ENCODE measurements around the gene PCNT. TPM values are rescaled to one million over a fixed set of nuclear protein-coding genes. Genes with fewer than 3 reads are reported as not detected.
A peak's percentile ranks its signal among the peaks of the same experiment; 100 is the strongest.

The PCNT gene
- total RNA-seq, 1 donor from 2014 or later, result 27.3 TPM

- no peak for ATAC-seq
- intact Hi-C loops (cut with DNase I), result no loop called here
- DNase-seq (ENCODE audit: missing footprints), result no peak
Observed at GRCh38 chr21:46474382-46474781, 150.4 kb downstream of the PCNT start.

DNA sequence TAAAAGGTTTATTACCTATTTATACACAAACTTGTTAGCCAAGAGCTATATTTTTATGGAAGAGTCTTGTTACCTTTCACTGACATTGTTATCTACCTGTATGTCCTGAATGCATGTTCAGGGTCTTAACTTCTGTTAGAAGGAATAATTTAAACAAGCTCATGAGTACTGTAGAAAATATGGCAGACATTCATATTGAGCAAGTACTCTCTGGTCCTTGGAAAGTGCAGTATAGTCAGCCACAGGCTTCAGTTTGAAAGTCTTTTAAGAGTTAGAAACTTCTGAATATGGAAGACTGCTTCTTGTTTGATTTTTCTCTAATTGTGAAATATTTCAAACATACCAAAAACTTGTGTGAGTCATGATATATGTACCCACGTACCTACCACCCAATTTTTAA, 151.3 kb downstream of the PCNT start:
- intact Hi-C loops (cut with DNase I), result no loop called here
- DNase-seq (ENCODE audit: missing footprints), result no peak
- ATAC-seq, result no peak

DNA sequence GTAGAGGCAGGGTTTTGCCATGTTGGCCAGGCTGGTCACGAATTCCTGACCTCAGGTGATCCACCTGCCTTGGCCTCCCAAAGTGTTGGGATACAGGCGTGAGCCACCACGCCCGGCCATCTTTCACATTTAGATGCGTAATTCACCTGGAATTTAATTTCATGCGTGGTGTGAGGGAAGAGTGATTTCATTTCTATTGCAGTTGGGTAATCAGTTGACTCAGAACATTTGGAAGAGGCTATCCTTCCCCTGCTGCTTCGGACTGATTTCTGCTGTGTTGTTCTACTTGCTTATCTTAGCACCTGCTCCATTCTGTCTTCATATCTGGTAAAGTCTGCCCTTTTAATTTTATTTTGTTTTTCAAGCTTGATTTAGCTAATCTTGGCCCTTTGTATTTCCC, 153.8 kb downstream of the PCNT start:
- ATAC-seq (no peak), DNase-seq (ENCODE audit: missing footprints) (no peak)
- intact Hi-C loops (cut with DNase I), result no loop called here

DNA sequence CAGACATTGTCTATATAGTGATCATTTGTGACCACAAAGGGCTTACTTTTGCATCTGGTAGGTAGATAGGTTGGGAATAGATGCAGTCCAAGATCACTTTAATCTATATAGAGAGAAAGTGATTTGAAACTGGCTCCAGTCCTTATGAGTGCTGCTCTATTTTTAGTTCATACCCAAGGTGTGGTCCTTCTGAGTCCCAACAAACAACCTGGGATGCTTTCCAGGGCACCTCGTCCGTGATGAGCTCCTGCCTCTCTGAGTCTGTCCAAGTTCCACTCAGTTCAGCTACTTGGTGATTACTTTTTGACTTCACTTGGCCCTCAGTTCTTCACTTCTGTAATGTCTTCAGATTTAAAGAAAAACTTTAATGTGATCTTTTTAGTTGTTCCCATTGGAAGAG, 155.0 kb downstream of the PCNT start:
- intact Hi-C loops (cut with DNase I), result no loop called here
- ATAC-seq, result no peak
- DNase-seq (ENCODE audit: missing footprints), result no peak

DNA sequence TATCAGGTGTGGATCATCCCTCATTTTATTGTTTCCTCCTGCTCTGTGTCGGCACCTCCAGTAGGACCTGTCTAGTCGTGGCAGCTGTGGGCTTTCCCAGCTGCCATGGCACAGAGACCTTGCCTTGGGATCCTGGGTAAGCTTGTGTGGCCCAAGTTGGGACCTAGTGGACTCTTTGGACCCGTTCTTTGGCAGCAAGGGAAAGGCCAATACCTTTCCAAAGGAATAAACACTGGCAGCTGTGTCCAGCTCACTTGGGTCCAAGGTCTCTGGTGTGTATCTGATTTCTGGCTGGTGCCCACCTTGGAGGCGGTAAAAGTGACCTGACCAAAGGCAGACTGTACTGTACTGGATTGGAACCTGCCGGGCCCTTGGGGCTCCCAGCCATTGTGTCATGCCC, 156.5 kb downstream of the PCNT start:
- intact Hi-C loops (cut with DNase I), result no loop called here
- DNase-seq (ENCODE audit: missing footprints), result no peak

DNA sequence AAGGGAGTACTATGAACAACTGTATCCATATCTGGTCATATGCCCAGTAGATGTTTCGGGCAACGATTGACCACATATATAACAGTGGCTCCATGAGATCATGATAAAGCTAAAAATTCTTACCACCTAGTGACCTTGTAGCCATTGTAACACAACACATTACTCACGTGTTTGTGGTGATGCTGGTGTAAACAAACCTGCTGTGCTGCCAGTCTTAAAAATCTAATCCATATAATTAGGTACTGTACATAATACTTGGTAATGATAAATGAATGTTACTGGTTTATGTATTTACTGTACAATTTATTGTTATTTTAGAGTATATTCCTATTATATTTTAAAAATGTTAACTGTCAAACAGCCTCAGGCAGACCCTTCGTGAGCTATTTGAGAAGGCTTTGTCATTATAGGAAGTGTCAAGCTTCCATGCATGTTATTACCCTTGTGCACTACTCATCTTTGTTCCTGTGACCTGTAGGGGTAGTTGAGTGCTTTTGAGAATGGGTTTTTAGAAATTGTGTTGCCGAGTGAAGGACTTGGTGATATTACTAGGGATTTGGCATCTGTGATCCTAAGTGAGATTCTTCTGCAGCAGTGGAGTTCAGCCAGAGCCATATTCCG, 158.4 kb downstream of the PCNT start:
- DNase-seq (ENCODE audit: missing footprints) (no peak), ATAC-seq (no peak)
- intact Hi-C loops (cut with DNase I), result no loop called here

More for the DNA sequence above, 156.5 kb downstream of the PCNT start:
- no peak for ATAC-seq

- ATAC-seq (no peak), DNase-seq (ENCODE audit: missing footprints) (no peak)
- intact Hi-C loops (cut with DNase I), result no loop called here
Observed at GRCh38 chr21:46482846-46483231, 158.9 kb downstream of the PCNT start.

DNA sequence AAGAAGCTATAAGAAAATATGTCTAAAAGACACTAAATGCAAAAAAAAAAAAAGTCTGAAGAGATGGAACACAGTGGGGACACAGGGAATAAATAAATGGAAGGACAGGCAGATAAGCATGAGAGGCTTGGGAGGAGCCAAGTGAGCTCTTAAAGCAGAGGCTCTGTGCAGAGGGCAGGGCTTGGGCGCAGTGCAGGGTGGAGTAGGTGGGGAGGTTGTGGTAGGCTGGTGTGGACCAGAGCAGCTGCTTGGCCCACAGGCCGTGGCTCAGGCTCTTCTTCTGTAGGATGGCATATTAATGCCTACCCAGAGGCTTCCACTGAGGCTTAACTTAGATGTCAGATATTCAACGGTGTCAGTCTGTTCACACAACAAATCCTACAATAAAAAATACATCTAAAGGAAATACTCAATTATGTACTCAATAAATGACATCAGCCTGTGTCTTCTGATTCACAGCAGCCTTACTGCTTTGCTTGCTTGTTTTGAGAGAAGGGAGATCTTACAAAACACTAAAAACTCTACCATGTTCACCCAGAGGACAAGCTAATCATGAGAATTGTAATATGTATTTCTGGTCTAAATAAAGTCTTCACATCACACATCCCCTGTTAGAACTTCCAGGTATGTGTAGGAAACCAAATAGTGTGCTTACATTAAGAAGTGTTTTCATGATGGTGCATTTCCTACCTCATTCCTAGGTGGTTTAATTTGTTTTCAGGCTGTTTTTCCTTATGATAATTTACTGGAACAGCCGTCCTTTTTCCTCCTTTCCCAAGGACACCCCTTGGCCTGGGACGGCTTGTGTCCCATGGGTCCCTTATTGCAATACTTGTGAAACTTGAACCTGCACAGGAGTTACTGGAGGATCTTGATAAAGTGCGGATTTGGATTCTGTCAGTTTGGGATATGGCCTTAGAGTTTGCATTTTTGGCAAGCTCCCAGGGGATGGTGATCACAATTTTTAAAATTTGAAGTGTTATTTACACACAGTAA, 159.6 kb downstream of the PCNT start:
- intact Hi-C loops (cut with DNase I), result no loop called here
- no peak for DNase-seq (ENCODE audit: missing footprints)
- ATAC-seq, result peak; percentile 82

- intact Hi-C loops (cut with DNase I), result no loop called here
- DNase-seq (ENCODE audit: missing footprints), result no peak
- no peak for ATAC-seq
Observed at GRCh38 chr21:46486481-46487126, 162.6 kb downstream of the PCNT start.

- ATAC-seq (no peak), DNase-seq (ENCODE audit: missing footprints) (no peak)
- intact Hi-C loops (cut with DNase I), result no loop called here
Observed at GRCh38 chr21:46489162-46489663, 165.3 kb downstream of the PCNT start.

GRCh38 chr21:46489800-46490199, 165.8 kb downstream of the PCNT start:
- DNase-seq (ENCODE audit: missing footprints) (no peak), ATAC-seq (no peak)
- intact Hi-C loops (cut with DNase I), result no loop called here

- DNase-seq (ENCODE audit: missing footprints) (no peak), ATAC-seq (no peak)
- intact Hi-C loops (cut with DNase I), result no loop called here
Observed at GRCh38 chr21:46491553-46491952, 167.6 kb downstream of the PCNT start.

DNA sequence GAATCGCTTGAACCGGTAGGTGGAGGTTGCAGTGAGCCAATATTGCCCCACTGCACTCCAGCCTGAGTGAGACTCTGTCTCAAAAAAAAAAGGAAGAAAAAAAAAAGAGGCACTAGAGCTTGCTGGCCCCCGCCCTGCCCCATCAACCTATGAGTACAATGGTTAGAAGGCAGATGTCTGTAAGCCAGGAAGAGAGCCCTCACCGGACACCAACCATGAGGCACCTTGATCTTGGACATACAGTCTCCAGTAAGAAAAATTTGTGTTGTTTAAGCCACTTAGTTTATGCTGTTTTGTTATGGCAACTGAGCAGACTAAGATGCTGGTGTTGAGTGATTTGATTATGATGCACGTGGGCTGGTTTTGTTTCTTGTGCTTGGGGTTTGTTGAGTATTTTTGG, 168.9 kb downstream of the PCNT start:
- DNase-seq (ENCODE audit: missing footprints), result no peak
- intact Hi-C loops (cut with DNase I), result no loop called here
- ATAC-seq, result no peak

GRCh38 chr21:46493828-46494227, 169.9 kb downstream of the PCNT start:
- intact Hi-C loops (cut with DNase I), result no loop called here
- ATAC-seq (no peak), DNase-seq (ENCODE audit: missing footprints) (no peak)

Other genes starting within 250 kb of the PCNT start
- 254 TPM for gene COL6A2, start 226.0 kb upstream of the PCNT start, total RNA-seq
- 1.2 TPM for gene FTCD, start 168.6 kb upstream of the PCNT start, total RNA-seq
- 7.7 TPM for gene SPATC1L, start 139.7 kb upstream of the PCNT start, total RNA-seq
- 61.0 TPM for gene LSS, start 95.4 kb upstream of the PCNT start, total RNA-seq
- 56.9 TPM for gene MCM3AP, start 38.5 kb upstream of the PCNT start, total RNA-seq
- gene YBEY, start 37.8 kb upstream of the PCNT start, total RNA-seq, result 18.6 TPM
- 1.2 TPM for gene C21orf58, start 286 bp upstream of the PCNT start, total RNA-seq
- gene DIP2A, start 134.7 kb downstream of the PCNT start, total RNA-seq, result 23.9 TPM